HL-60/S4 (cell line): ENCODE results near the gene CH25H.
"Not testable (repeated sequence)": the region's sequence is repeated elsewhere in the genome, so short reads cannot be mapped to it uniquely, and the experiment has no call there.

Source experiments
- in situ Hi-C: fragments of 300-500 bp; cut with MboI; formaldehyde crosslinking; loops from 2 replicates; pipeline ENCODE4 v1.14.3; 2022; ENCODE audit warnings: low sequenced_read_pairs

Gene CH25H, protein sequence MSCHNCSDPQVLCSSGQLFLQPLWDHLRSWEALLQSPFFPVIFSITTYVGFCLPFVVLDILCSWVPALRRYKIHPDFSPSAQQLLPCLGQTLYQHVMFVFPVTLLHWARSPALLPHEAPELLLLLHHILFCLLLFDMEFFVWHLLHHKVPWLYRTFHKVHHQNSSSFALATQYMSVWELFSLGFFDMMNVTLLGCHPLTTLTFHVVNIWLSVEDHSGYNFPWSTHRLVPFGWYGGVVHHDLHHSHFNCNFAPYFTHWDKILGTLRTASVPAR

GRCh38 chr10:89207181-89207800, at the start of gene CH25H:
TSS of gene CH25H (minus strand) at chr10:89207317. CDS start at chr10:89207292, 25 bp downstream.
- in situ Hi-C loops: loop anchor here (25.0 kb wide), 1 partner anchor 270 kb away; no protein-coding TSS in a partner anchor

- in situ Hi-C loops: loop anchor here (10.0 kb wide), 1 partner anchor 308 kb away; no protein-coding TSS in a partner anchor
Observed at GRCh38 chr10:89256340-89256739, 49.2 kb upstream of the CH25H start.

GRCh38 chr10:89255793-89256192, 48.7 kb upstream of the CH25H start:
- in situ Hi-C loops: loop anchor here (10.0 kb wide), 1 partner anchor 309 kb away; no protein-coding TSS in a partner anchor

- in situ Hi-C loops: loop anchor here (10.0 kb wide), 1 partner anchor 310 kb away; no protein-coding TSS in a partner anchor
Observed at GRCh38 chr10:89255091-89255579, 48.0 kb upstream of the CH25H start.

DNA sequence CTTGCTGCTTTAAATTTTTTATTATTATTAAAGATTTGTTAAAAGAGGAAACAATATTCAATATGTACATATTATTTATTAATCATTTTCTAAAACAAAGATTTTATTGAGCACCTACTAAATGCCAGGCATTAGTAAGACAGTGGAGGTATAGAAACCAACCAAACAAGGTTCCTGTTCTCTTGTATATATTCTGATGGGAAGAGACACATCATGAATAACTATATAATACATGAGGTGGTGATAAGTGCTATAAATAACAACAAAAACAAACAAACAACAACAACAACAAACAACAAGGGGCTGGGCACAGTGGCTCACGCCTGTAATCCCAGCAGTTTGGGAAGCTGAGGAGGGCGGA, 45.1 kb upstream of the CH25H start:
- in situ Hi-C loops: loop anchor here (10.0 kb wide), 1 partner anchor 313 kb away; no protein-coding TSS in a partner anchor

DNA sequence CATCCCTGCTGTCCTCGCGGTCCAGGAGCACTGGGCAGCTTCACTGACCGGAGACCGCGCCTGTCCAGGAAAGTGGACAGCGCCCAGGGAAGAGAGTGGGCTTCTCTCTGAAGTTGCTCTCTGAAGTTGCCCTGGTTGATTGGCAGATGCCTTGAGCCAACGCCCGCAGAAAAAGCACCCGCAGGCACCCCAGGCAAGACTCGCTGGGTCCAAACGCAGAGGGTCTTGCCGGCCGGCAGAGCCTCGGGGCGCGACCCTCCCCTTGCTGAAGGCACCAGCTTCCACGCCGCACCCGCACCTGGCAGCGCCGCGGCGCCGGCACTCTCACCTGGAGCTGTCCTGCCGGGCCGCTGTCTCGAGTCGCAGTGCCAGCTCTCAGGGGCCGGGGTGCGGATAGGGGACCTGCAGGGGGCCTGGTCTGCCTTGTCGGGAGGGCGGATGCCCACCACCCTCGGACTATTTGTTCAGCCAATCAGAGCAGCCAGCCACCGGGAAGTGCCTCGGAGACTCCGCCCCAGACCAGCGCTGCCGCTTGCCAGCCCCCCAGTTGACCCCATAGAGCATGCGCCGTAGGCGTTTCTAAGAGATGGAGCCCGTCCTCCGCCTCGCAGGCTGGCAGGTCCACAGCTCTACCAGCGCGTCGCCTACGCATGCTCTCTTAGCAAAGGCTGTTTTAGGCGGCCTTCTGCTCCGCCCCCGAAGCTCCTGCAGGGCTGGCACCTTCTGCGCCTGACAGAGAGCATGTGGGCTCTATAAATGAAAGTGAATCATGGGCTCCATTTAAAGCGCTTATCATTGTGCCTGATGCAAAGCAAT, 44.5 kb upstream of the CH25H start, which contains the start of gene LIPA:
TSS of gene LIPA (minus strand) at position 367 of the 816 bp plus-strand sequence. CDS start 4,127 bp downstream, outside the sequence.
- in situ Hi-C loops: loop anchor here (10.0 kb wide), 1 partner anchor 313 kb away; no protein-coding TSS in a partner anchor

DNA sequence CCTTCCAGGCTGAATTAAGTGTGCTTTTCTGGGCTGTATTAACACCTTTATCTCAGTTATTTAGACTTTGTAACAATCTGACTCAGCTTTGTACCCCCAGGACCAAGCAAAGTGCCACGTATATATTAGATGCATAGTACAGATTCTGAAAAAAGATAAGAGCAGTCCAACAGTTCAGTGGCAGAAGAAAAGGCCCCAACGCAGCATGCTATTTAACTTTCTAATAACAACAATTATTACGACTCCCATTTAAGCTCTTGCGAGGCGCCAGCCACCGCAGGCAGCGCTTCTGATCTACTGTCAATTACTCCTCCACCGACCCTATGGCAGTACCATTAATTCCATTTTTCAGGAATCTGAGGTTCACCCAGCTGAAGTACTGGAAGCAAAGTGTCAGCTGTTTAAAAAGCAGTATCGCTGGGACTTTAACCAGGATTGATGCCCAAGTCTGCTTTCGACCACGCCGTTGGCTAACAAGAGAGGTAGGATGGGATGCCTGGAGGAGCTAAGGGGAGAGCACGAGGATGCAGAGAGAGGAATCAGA, 43.8 kb upstream of the CH25H start:
- in situ Hi-C loops: loop anchor here (10.0 kb wide), 1 partner anchor 314 kb away; no protein-coding TSS in a partner anchor

DNA sequence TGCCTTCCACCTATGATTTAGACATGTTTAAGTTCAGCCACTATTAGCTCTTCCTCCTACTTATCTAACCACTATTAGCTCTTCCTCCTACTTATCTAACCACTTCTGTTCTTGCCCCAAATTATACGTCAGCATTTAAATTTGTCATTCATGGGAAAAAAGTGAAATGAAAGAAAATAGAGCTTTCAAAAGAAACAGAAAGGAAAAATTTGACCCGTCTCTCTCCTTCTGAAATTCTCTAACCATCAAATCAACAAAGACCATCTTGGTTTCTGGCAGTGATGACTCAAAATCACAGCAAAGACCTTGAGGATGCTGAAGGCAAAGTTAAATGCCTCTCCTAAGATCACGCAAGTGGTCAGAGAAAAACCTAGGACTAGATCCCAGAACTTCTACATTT, 41.9 kb upstream of the CH25H start:
- in situ Hi-C loops: no loop called here

GRCh38 chr10:89247623-89248022, 40.5 kb upstream of the CH25H start:
- in situ Hi-C loops: not testable (repeated sequence)

DNA sequence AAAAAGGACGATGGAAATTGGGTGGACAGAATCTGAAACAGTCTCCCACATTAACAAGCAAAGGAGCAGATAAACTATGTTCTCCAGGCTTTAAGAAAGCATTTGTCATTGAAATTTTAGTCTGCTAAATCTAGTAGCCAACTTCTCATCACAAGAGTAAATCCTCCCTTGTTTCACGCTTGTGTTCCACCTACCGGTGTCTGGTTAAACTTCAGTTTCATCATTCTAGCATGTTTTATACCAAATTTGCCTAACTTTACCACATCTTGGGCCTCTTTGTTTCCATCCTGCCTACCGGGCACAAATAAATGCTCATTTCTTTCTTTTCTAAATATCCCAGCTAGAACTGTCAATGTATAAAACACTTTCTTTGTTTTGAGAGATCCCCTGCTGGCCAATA, 38.7 kb upstream of the CH25H start:
- in situ Hi-C loops: no loop called here

- in situ Hi-C loops: no loop called here
Observed at GRCh38 chr10:89242840-89243568, 35.9 kb upstream of the CH25H start.

DNA sequence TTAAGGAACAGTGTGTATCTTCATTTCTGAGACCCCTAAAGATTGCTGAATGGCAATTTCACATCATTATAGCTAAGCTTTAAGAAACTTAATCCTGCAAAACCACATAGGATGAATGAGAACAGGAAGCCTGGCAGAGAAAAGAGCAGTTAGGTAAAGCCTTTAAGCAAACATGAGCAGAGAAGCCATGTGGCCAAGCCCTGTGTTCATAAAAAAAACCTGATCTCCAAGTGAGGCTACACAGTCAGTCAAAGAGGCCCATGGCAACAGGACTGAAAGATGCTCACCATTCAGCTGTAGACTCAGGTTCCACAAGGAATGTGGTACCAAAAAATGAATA, 35.2 kb upstream of the CH25H start:
- in situ Hi-C loops: no loop called here

- in situ Hi-C loops: no loop called here
Observed at GRCh38 chr10:89241486-89242344, 34.6 kb upstream of the CH25H start.

GRCh38 chr10:89241026-89241425, 33.9 kb upstream of the CH25H start:
- in situ Hi-C loops: no loop called here

DNA sequence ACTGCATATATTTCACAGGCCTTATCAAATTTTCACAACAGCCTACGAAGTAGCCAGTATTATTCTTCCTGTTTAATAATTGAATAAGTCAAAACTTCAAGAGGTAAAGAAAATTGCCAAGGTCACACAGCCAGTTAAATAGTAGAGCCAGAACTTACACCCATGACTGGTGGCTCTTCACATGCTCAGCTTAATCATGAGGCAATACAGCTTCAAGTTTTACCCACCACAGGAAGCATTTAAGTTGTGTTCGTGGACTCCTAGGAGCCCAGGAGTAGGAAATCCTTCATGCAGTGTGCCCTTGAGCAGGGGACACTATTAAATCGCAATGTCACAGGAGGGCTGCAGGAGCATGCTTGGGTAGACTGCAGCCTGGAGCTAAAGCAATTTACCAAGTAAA, 33.4 kb upstream of the CH25H start:
- in situ Hi-C loops: no loop called here

- in situ Hi-C loops: no loop called here
Observed at GRCh38 chr10:89238956-89239644, 32.0 kb upstream of the CH25H start.

DNA sequence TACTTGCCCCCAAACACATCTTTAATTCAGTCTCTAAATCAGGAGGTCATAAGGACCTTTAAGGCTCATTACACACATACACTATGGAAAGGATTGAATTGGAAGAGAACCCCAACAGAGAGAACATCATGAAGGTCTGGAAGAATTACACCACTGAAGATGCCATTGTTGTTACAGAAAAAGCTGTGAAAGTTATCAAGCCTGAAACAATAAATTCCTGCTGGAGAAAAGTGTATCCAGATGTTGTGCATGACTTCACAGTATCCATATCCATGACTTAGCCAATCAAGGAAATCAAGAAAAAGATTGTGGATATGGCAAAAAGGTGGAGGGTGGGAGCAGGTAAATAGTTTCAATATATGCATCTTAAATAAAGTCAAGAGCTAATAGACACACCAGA, 30.7 kb upstream of the CH25H start:
- in situ Hi-C loops: no loop called here

- in situ Hi-C loops: no loop called here
Observed at GRCh38 chr10:89236226-89236797, 29.2 kb upstream of the CH25H start.
